ENCODE results near the gene PLVAP. TPM values are rescaled to one million over a fixed set of nuclear protein-coding genes. Genes with fewer than 3 reads are reported as not detected.

Gene PLVAP
- total RNA-seq, 2 experiments from 2014 or later: not detected

DNA sequence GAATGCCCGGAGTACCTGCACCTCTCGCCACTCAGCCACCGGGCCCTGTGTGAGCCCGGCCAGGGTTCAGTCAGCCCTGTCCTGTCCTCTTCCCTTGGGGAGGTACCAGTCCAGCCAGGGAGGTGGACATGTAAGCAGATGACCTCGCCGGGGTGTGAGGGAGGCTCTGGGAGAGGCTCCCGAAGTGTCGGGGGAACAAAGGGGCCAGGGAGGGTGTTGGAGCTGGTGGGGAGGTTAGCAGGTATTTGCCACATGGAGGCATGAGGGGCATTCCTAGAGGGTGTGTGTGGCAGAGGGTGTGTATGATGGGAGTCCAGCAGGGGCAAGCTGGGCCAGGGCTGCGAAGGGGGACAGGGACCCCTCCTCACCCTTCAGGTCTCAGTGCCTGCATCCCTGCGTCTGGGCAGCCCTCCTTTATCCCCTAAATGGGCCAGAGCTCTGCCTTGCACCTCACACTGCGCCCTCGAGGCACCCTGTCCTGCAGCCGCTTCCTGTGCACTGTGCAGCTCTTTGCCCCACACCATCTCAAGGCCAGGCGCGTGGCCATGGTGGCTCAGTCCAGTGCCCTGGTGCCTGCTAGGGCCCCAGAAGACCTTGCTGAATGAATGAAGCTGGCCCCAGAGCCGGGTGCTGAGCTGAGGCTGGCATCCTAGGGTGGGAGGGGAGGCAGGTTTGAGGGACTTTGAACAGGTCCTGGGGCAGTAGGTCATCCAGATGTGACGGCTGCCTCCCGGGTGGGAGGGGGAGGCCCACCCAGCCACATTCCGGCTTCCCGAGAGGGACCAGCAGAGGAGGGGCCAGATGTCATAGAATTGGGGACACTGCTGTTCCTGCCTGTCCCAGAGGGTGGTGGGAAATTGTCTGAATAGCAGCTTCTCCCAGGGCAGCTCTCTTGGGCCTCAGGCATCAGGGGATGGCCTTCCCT, 64.7 kb downstream of the PLVAP start:
- ChIA-PET POLR2A (no interaction called here), CTCF (interaction anchor here (1.0 kb wide), 1 partner anchor 52 kb away, joined by 3 read pairs; no protein-coding TSS in a partner anchor)
- Mint-ChIP-seq H3K4me1 (peaks cover 28% of the 10 kb centered on the region), H3K4me3 (no peak overlapping the region), H3K9me3 (ENCODE audit: low read depth) (no peaks in the 10 kb centered on the region), H3K36me3 (ENCODE audit: low read depth) (peaks cover 22% of the 10 kb centered on the region), H3K27me3 (no peaks in the 10 kb centered on the region), H3K27ac (no peak overlapping the region)
- DNase-seq (no peak), ATAC-seq (no peak)
- intact Hi-C loops (cut with DNase I, micrococcal nuclease): no loop called here

DNA sequence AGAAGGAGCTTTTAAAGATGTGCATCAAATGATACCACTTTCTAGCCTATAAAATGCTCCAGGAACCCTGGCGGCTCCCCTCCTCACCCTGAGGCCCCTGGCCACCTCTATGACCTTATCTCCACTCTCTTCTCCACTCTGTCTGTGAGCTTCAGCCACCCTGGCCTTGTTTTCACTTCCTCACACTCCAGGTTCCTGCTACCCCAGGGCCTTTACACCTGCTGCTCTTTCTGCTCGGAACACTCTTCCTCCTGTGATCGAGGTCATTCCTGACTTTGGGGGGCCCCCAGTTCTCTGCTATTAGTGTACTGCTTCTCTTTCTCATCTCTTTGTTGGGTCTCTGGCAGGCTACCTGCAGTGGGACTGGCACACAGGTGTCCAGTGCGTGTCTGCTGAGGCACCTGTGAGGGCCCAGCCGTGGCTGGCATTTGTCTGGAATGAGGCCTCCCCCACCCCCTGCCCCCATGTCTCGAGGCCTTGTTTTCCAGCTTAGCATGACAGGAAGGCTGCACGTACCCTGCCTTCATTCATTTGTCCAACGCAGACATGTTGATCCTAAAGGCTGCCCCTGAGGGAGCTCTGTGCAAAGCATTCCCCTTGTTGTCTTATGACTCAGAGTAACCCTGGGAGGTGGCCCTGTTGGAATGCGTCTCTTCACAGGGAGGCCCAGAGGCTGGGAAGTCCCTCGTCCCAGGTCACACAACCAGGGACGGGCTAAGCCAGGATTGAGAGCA, 65.5 kb downstream of the PLVAP start:
- Mint-ChIP-seq H3K4me1 (peaks cover 32% of the 10 kb centered on the region), H3K36me3 (ENCODE audit: low read depth) (peaks cover 22% of the 10 kb centered on the region), H3K27me3 (no peaks in the 10 kb centered on the region), H3K4me3 (peak overlapping the region; percentile 32), H3K27ac (no peak overlapping the region), H3K9me3 (ENCODE audit: low read depth) (no peaks in the 10 kb centered on the region)
- CTCF ChIA-PET: interaction anchor here (0.7 to 0.8 kb wide), 3 partner anchors 18 to 300 kb away, joined by 3 to 4 read pairs (median 3); no protein-coding TSS in a partner anchor
- ATAC-seq: no peak
- no peak for DNase-seq
- intact Hi-C loops (cut with DNase I, micrococcal nuclease): no loop called here
- POLR2A ChIA-PET: no interaction called here

DNA sequence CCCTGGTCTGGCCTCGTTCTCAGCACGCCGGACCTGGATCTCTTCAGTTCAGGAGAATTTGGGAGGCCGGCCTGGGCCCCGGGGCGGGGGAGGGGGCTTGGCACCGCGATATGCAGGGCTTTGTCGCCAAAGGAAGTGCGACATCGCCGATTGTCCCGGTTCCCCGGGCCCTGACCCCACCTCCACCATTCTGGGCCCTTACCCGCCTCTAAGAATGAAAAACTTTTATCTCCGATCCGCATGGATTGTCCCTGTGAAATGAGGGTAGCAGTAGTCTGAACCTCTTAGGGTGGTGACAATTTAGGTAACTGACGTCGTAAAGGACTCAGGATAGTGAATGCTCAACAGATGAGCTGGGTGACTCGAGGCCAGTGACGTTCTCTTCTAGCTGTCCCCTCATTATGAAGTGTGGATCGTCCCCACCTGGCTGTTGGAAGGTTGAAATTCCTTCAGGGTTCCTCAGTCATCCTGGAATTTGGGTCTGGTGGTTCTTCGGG, 67.1 kb downstream of the PLVAP start:
- ChIA-PET CTCF (interaction anchor here (0.8 to 3.6 kb wide), 5 partner anchors 11 to 79 kb away, joined by 3 to 13 read pairs (median 3); partner anchors contain the start of gene ANO8), POLR2A (interaction anchor here (1.0 to 1.8 kb wide), 2 partner anchors 25 to 95 kb away, joined by 5 to 11 read pairs; partner anchors contain the start of genes ANO8 and BST2)
- intact Hi-C loops (cut with DNase I, micrococcal nuclease): loop anchor here (1.0 to 5.0 kb wide), 13 partner anchors 18 to 768 kb away; partner anchors contain the start of genes GTPBP3 (in 2 of the 2), BABAM1 (in 1 of the 2), CHERP (in 1 of the 2) and HAUS8 (in 1 of the 2)
- Mint-ChIP-seq H3K27ac (peak overlapping the region; percentile 90), H3K27me3 (no peaks in the 10 kb centered on the region), H3K9me3 (ENCODE audit: low read depth) (no peaks in the 10 kb centered on the region), H3K36me3 (ENCODE audit: low read depth) (peaks cover 12% of the 10 kb centered on the region), H3K4me1 (peaks cover 39% of the 10 kb centered on the region), H3K4me3 (peak overlapping the region; percentile 95)
- DNase-seq (peak; percentile 51), ATAC-seq (no peak)

GRCh38 chr19:17309198-17309964, 67.8 kb downstream of the PLVAP start, which contains the start of gene DDA1:
Gene DDA1, plus strand, starts transcription at chr19:17309563. Its CDS starts 92 bp downstream, at chr19:17309655.
- DNase-seq (peak; percentile 100), ATAC-seq (peak; percentile 82)
- no peaks in the 10 kb centered on the region for H3K9me3 Mint-ChIP-seq (ENCODE audit: low read depth)
- ChIA-PET CTCF (interaction anchor here (0.6 to 3.6 kb wide), 9 partner anchors 12 to 992 kb away, joined by 3 to 13 read pairs (median 5); partner anchors contain the start of genes BABAM1 and MVB12A), POLR2A (interaction anchor here (0.5 to 1.8 kb wide), 12 partner anchors 8 to 1233 kb away, joined by 3 to 11 read pairs (median 4); partner anchors contain the start of genes ANO8, BABAM1, BST2 and MVB12A)
- H3K27ac Mint-ChIP-seq: peak within 1 kb of the TSS; percentile 90
- H3K27me3 Mint-ChIP-seq: no peaks in the 10 kb centered on the region
- intact Hi-C loops (cut with DNase I, micrococcal nuclease): loop anchor here (1.0 to 5.0 kb wide), 13 partner anchors 17 to 767 kb away; partner anchors contain the start of genes GTPBP3 (in 2 of the 2), BABAM1 (in 1 of the 2), CHERP (in 1 of the 2) and HAUS8 (in 1 of the 2)
- H3K4me3 Mint-ChIP-seq: peak within 1 kb of the TSS; percentile 95
- H3K4me1 Mint-ChIP-seq: peaks cover 42% of the 10 kb centered on the region
- peaks cover 9% of the 10 kb centered on the region for H3K36me3 Mint-ChIP-seq (ENCODE audit: low read depth)

DNA sequence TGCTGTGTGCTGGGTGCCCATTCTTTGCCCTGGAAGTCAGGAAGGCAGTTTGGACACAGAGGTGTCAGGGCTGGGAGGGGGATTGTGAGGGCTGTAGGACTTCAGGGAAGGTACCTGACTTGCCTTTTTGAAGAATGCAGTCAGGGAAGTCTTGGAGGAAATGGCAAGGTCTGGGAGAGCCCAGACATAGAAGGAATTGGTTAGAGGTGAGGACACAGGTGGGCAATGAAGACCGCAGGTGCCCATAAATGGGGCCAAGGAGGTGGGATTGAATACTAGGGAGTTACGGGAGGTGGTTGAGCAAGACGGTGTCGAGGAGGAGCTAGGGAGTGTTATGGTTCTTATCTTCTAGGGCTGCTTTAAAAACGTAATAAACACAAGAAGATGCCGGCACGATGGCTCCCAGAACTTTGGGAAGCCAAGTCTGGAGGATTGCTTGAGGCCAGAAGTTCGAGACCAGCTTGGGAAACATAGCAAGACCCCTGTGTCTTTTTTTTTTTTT, 69.2 kb downstream of the PLVAP start:
- Mint-ChIP-seq H3K27me3 (no peaks in the 10 kb centered on the region), H3K4me3 (peak overlapping the region; percentile 86), H3K4me1 (peaks cover 49% of the 10 kb centered on the region), H3K27ac (peak overlapping the region; percentile 1), H3K36me3 (ENCODE audit: low read depth) (peaks cover 6% of the 10 kb centered on the region), H3K9me3 (ENCODE audit: low read depth) (no peaks in the 10 kb centered on the region)
- DNase-seq (no peak), ATAC-seq (no peak)
- CTCF ChIA-PET: interaction anchor here (0.6 to 3.6 kb wide), 4 partner anchors 28 to 154 kb away, joined by 3 to 13 read pairs (median 4); no protein-coding TSS in a partner anchor
- POLR2A ChIA-PET: interaction anchor here (0.7 to 1.8 kb wide), 2 partner anchors 27 to 34 kb away, joined by 3 to 11 read pairs; partner anchors contain the start of gene ANO8
- intact Hi-C loops (cut with DNase I, micrococcal nuclease): loop anchor here in 1 of 2 experiments (2.0 to 5.0 kb wide), 2 partner anchors 83 to 766 kb away; partner anchors contain the start of gene CHERP

GRCh38 chr19:17306285-17306714, 70.8 kb downstream of the PLVAP start:
- CTCF ChIA-PET: interaction anchor here (0.9 to 5.1 kb wide), 4 partner anchors 13 to 83 kb away, joined by 3 to 24 read pairs (median 7); partner anchors contain the start of gene BABAM1
- DNase-seq: no peak
- no peaks in the 10 kb centered on the region for H3K27me3 Mint-ChIP-seq
- intact Hi-C loops (cut with DNase I, micrococcal nuclease): loop anchor here in 1 of 2 experiments (5.0 kb wide), 1 partner anchor 764 kb away; the partner anchor contains the start of gene CHERP
- peaks cover 51% of the 10 kb centered on the region for H3K4me1 Mint-ChIP-seq
- H3K4me3 Mint-ChIP-seq: peak overlapping the region; percentile 86
- H3K9me3 Mint-ChIP-seq (ENCODE audit: low read depth): no peaks in the 10 kb centered on the region
- POLR2A ChIA-PET: no interaction called here
- ATAC-seq: no peak
- peaks cover 1% of the 10 kb centered on the region for H3K36me3 Mint-ChIP-seq (ENCODE audit: low read depth)
- peak overlapping the region; percentile 92 for H3K27ac Mint-ChIP-seq

DNA sequence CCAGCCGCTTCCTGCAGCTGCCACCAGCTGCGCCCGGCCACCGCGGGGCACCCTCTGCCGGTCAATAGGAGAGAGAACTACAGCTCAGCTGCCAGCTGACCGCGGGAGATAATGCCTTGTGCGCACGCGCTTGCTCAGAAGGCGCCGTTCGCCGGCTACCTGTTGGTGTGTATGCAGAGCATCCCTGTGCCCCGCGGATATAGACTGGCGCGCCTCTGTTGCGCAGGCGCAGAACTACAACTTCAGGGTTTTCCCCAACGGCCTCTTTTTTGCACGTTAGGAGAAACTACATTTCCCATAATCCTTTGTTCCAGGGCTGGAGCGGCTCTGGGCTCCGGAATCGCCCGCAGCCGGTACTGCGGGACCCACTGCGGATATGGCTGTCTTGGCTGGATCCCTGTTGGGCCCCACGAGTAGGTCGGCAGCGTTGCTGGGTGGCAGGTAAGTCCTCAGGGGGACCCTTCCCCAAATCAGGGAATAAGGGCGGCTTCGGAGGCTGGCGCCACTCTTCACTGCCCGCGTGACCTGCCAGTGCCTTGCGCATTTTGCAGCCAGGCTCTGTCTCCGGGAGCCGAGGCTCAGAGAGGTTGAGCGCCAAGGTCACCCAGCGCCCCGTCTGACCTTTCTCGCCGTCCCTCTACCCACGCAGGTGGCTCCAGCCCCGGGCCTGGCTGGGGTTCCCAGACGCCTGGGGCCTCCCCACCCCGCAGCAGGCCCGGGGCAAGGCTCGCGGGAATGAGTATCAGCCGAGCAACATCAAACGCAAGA, 71.4 kb downstream of the PLVAP start, which contains the start of gene MRPL34:
Gene MRPL34, plus strand, starts transcription at position 356 of the 768 bp plus-strand sequence. Its CDS starts 21 bp downstream, at position 377.
- peak; percentile 70 for ATAC-seq
- POLR2A ChIA-PET: interaction anchor here (0.6 to 0.9 kb wide), 3 partner anchors 13 to 64 kb away, joined by 3 to 12 read pairs (median 3); no protein-coding TSS in a partner anchor
- intact Hi-C loops (cut with DNase I, micrococcal nuclease): loop anchor here (1.0 to 5.0 kb wide), 6 partner anchors 38 to 763 kb away; partner anchors contain the start of genes BABAM1 (in 2 of the 2), CHERP (in 1 of the 2), HAUS8 (in 1 of the 2) and MYO9B (in 1 of the 2)

GRCh38 chr19:17305216-17305516, 72.0 kb downstream of the PLVAP start:
- Mint-ChIP-seq H3K9me3 (ENCODE audit: low read depth) (no peaks in the 10 kb centered on the region), H3K4me3 (peak overlapping the region; percentile 86), H3K4me1 (peaks cover 41% of the 10 kb centered on the region), H3K36me3 (ENCODE audit: low read depth) (peaks cover 1% of the 10 kb centered on the region), H3K27me3 (no peaks in the 10 kb centered on the region), H3K27ac (peak overlapping the region; percentile 85)
- DNase-seq (no peak), ATAC-seq (no peak)
- intact Hi-C loops (cut with DNase I, micrococcal nuclease): loop anchor here (1.0 to 5.0 kb wide), 6 partner anchors 38 to 763 kb away; partner anchors contain the start of genes BABAM1 (in 2 of the 2), CHERP (in 1 of the 2), HAUS8 (in 1 of the 2) and MYO9B (in 1 of the 2)
- CTCF ChIA-PET: interaction anchor here (0.7 to 5.1 kb wide), 8 partner anchors 12 to 114 kb away, joined by 3 to 24 read pairs (median 6); partner anchors contain the start of genes BABAM1 and MVB12A
- POLR2A ChIA-PET: interaction anchor here (0.6 to 0.9 kb wide), 3 partner anchors 12 to 64 kb away, joined by 3 to 12 read pairs (median 3); no protein-coding TSS in a partner anchor

More for the DNA sequence above, 71.4 kb downstream of the PLVAP start, which contains the start of gene MRPL34:
- Mint-ChIP-seq H3K4me1 (peaks cover 46% of the 10 kb centered on the region), H3K36me3 (ENCODE audit: low read depth) (peaks cover 1% of the 10 kb centered on the region), H3K9me3 (ENCODE audit: low read depth) (no peaks in the 10 kb centered on the region), H3K27me3 (no peaks in the 10 kb centered on the region), H3K4me3 (peak within 1 kb of the TSS; percentile 86), H3K27ac (peak within 1 kb of the TSS; percentile 92)
- CTCF ChIA-PET: interaction anchor here (0.7 to 5.1 kb wide), 9 partner anchors 12 to 114 kb away, joined by 3 to 24 read pairs (median 5); partner anchors contain the start of genes BABAM1 and MVB12A
- DNase-seq: peak; percentile 97

Data from activated CD4-positive, alpha-beta T cell treated with anti-CD3 and anti-CD28 coated beads for 36 hours (primary cell).